Measurements from ENCODE around the gene TMEM204.
A peak's percentile ranks its signal among the peaks of the same experiment; 100 is the strongest.

Gene TMEM204

GRCh38 chr16:1540556-1540855 lies 7.0 kb downstream of the TMEM204 start:
- no peak for DNase-seq

- DNase-seq, result no peak
These were observed 8.1 kb downstream of the TMEM204 start for GRCh38 chr16:1541293-1542165.

- DNase-seq, result no peak
These were observed 8.7 kb downstream of the TMEM204 start for GRCh38 chr16:1542166-1542500.

- no peak for DNase-seq
These were observed 9.1 kb downstream of the TMEM204 start for GRCh38 chr16:1542533-1542932.

- DNase-seq, result peak; percentile 62
These were observed 9.8 kb downstream of the TMEM204 start for GRCh38 chr16:1543085-1543896.

GRCh38 chr16:1545044-1546040 lies 11.9 kb downstream of the TMEM204 start:
- no peak for DNase-seq

- DNase-seq, result no peak
These were observed 13.0 kb downstream of the TMEM204 start for GRCh38 chr16:1546430-1546829.

GRCh38 chr16:1548233-1548632 lies 14.8 kb downstream of the TMEM204 start:
- no peak for DNase-seq

GRCh38 chr16:1548727-1549126 lies 15.3 kb downstream of the TMEM204 start:
- DNase-seq, result no peak

- DNase-seq, result no peak
These were observed 16.6 kb downstream of the TMEM204 start for GRCh38 chr16:1550069-1550468.

GRCh38 chr16:1550696-1551095 lies 17.2 kb downstream of the TMEM204 start:
- no peak for DNase-seq

GRCh38 chr16:1551166-1551565 lies 17.7 kb downstream of the TMEM204 start:
- DNase-seq, result no peak

GRCh38 chr16:1552129-1552528 lies 18.7 kb downstream of the TMEM204 start:
- no peak for DNase-seq

GRCh38 chr16:1553946-1554825 lies 20.7 kb downstream of the TMEM204 start:
- DNase-seq, result no peak

- no peak for DNase-seq
These were observed 21.5 kb downstream of the TMEM204 start for GRCh38 chr16:1554826-1555445.

GRCh38 chr16:1556254-1556653 lies 22.8 kb downstream of the TMEM204 start:
- no peak for DNase-seq

- no peak for DNase-seq
These were observed 23.6 kb downstream of the TMEM204 start for GRCh38 chr16:1557074-1557473.

GRCh38 chr16:1557576-1557975 lies 24.1 kb downstream of the TMEM204 start:
- no peak for DNase-seq

- no peak for DNase-seq
These were observed 26.0 kb downstream of the TMEM204 start for GRCh38 chr16:1559446-1559975.

- DNase-seq, result no peak
These were observed 26.7 kb downstream of the TMEM204 start for GRCh38 chr16:1560153-1560552.

GRCh38 chr16:1560866-1561265 lies 27.4 kb downstream of the TMEM204 start:
- DNase-seq, result no peak

All from stimulated activated CD4-positive, alpha-beta T cell treated with anti-CD3 and anti-CD28 coated beads, Interleukin-4, amount 100 ng/mL, for 1 hour (primary cell).